GM19193 (cell line): ENCODE measurements around the gene OLFM1.

ENCODE experiments used
- POLR2A ChIP-seq: IDR thresholded peaks from 4 replicates; pipeline ENCODE4 v1.6.1; 2011; ENCODE audit not compliant: insufficient read depth, insufficient read length; ENCODE audit errors: extremely low read depth

Gene OLFM1

GRCh38 chr9:135105211-135105745 is 17.8 kb downstream of the OLFM1 start:
- TF ChIP-seq POLR2A: no peak

GRCh38 chr9:135105938-135106491 is 18.5 kb downstream of the OLFM1 start:
- TF ChIP-seq POLR2A: no peak

GRCh38 chr9:135106551-135107270 is 19.2 kb downstream of the OLFM1 start:
- no peak for TF ChIP-seq POLR2A

GRCh38 chr9:135107581-135108235 is 20.2 kb downstream of the OLFM1 start:
- no peak for TF ChIP-seq POLR2A

GRCh38 chr9:135108831-135109510 is 21.5 kb downstream of the OLFM1 start:
- no peak for TF ChIP-seq POLR2A

- no peak for TF ChIP-seq POLR2A
Observed at GRCh38 chr9:135109650-135110049, 22.2 kb downstream of the OLFM1 start.

GRCh38 chr9:135110416-135110815 is 22.9 kb downstream of the OLFM1 start:
- no peak for TF ChIP-seq POLR2A

- no peak for TF ChIP-seq POLR2A
Observed at GRCh38 chr9:135116371-135116770, 28.9 kb downstream of the OLFM1 start.

- no peak for TF ChIP-seq POLR2A
Observed at GRCh38 chr9:135116881-135117280, 29.4 kb downstream of the OLFM1 start.

GRCh38 chr9:135117281-135117680 is 29.8 kb downstream of the OLFM1 start:
- no peak for TF ChIP-seq POLR2A

- TF ChIP-seq POLR2A: no peak
Observed at GRCh38 chr9:135119496-135120064, 32.1 kb downstream of the OLFM1 start.

- no peak for TF ChIP-seq POLR2A
Observed at GRCh38 chr9:135120249-135120648, 32.8 kb downstream of the OLFM1 start.

GRCh38 chr9:135122316-135122715 is 34.8 kb downstream of the OLFM1 start:
- no peak for TF ChIP-seq POLR2A

GRCh38 chr9:135123126-135123772 is 35.8 kb downstream of the OLFM1 start:
- TF ChIP-seq POLR2A: no peak
